HG03108 (cell line): ENCODE results near the gene ELF3.
A peak's percentile ranks its signal among the peaks of the same experiment; 100 is the strongest.
"Not testable (repeated sequence)": the region's sequence is repeated elsewhere in the genome, so short reads cannot be mapped to it uniquely, and the experiment has no call there.

Source experiments
- ATAC-seq: cut with Tn5 transposase; IDR thresholded peaks from one replicate; pipeline ENCODE4 v1.9.1; 2021; ENCODE audit warnings: moderate library complexity; ENCODE audit not compliant: unreplicated experiment

Gene ELF3

DNA sequence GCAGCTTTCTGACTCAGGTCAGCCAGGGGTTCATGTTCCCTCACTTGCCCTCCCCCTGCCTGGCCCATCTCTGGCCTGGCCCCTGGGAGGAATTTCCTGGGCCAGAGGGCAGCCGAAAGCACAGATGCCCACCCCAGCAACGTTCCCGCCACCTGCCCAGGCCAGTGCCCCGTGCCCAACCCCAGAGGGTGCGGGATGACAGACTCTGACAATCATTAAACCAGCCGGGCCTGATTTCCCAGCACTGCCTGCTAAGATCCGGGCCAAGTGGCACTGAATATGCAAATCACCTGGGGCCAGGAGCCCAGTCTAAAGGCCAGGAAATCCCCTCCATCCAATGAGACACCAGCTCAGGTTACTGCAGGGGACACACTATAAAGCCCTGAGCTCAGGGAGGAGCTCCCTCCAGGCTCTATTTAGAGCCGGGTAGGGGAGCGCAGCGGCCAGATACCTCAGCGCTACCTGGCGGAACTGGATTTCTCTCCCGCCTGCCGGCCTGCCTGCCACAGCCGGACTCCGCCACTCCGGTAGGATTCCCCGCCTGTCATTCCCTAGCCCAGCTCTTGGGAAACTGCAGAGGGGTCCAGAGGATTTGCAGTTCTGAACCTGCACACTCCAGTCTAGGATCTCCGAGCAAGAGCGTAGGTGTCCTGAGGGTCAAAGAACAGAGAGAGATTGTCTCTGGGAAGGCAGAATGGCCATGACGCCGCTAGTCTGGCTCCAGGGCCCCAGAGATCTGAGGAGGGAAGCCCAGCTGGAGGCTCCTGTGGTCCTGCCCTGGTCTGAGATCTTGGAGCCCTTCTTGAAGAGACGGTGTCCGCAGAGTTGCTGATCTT is at the start of gene ELF3:
Gene ELF3, plus strand, starts transcription at position 408 of the 836 bp plus-strand sequence. CDS start 550 bp downstream, outside the sequence.
- ATAC-seq = peak; percentile 88

DNA sequence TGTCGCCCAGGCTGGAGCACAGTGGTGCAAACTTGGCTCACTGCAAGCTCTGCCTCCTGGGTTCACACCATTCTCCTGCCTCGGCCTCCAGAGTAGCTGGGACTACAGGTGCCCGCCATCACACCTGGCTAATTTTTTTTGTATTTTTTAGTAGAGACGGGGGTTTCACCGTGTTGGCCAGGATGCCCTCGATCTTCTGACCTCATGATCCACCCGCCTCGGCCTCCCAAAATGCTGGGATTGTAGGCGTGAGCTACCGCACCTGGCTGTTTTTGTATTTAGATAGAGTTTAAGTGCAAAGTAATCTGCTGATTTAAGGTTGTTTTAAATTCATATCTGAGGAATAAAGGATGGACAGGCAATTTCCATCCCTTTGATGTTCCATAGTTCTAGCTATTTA is 48.0 kb upstream of the ELF3 start:
- ATAC-seq = not testable (repeated sequence)

DNA sequence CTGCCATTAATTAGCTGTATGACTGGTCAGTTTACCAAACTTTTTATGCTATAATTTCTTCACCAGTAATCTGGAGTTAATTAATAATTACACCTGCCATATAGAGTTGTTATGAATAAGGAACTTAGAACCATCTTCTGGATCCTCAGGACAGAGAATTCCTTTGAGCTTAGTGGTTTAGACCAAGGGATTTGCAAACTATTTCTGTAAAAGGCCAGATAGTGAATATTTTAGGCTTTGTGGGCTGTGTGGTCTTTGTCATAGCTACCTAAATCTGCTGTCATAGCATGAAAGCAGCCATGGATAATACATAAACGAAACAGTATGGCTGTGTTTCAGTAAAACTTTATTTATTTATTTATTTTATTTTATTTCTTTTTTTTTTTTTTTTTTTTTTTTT is 46.1 kb upstream of the ELF3 start:
- ATAC-seq = no peak

DNA sequence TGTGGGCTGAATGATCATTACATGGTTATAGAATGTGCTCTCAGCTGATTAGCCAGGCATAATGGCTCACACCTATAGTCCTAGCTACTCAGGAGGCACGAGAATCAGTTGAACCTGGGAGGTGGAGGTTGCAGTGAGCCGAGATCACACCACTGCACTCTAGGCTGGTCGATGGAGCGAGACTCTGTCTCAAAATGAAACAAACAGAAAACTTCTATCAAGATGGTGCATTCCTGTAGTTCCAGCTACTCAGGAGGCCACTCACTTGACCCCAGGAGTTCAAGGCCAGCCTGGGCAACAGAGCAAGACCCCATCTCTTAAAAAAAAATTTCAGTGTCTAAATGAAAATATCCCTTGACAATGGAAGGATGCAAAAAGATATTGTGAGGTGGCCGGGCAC is 44.2 kb upstream of the ELF3 start:
- no peak for ATAC-seq

DNA sequence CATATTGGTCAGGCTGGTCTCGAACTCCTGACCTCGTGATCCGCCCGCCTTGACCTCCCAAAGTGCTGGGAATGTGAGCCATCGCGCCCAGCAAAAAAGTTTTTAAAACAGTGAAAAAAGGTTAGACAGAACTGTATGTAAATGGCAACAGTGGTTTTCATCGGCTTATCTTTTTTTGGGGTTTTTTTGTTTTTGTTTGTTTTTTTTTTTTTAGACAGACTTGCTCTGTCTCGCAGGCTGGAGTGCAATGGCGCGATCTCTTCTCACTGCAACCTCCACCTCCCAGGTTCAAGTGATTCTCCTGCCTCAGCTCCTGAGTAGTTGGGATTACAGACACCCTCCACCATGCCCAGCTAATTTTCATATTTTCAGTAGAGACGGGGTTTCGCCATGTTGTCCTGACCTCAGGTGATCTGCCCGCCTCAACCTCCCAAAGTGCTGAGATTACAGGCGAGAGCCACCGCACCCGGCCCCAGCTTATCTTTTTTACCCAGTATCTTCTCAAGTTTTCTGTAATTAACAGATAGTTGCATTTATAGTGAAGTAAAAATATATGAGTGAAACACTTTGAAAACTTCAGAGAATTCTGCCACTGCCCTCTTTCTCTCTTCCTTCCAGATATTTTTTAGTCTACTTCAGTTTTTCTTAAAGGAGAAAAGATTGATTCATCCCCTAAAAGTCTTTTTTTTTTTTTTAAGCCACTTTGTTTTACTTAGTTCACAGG is 42.0 kb upstream of the ELF3 start:
- no peak for ATAC-seq

DNA sequence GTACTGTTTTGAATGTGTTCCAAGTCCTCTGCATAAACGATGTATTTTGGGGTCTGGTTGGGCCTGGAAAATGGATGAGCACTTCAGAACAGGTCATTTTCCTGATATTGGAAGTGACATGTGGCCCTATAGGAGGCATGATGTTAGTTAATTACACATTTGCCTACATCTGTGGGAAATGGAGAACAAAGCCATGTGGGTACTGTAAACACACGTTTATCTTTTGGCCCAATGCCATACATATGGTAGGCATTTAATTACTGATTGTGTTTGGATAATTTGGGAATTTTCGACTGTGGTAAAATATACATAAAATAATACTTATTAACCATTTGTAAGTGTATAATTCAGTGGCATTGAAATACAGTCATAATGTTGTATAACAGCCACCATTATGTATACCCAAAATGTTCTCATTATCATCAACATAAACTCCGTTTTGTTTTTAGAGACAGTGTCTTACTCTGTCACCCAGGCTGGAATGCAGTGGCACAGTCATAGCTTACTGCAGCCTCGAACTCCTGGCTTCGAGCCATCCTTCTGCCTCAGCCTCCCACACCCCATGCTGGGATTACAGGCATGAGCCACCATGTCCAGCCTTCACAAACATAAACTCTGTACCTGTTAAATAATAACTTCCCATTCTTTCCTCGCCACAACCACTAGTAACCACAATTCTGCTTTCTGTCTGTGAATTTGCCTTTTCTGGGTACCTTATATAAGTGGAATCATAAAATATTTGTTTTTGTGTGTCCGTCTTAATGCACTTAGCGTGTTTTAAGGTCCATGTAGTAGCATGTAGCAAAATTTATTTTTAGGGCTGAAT is 39.8 kb upstream of the ELF3 start:
- ATAC-seq = no peak

DNA sequence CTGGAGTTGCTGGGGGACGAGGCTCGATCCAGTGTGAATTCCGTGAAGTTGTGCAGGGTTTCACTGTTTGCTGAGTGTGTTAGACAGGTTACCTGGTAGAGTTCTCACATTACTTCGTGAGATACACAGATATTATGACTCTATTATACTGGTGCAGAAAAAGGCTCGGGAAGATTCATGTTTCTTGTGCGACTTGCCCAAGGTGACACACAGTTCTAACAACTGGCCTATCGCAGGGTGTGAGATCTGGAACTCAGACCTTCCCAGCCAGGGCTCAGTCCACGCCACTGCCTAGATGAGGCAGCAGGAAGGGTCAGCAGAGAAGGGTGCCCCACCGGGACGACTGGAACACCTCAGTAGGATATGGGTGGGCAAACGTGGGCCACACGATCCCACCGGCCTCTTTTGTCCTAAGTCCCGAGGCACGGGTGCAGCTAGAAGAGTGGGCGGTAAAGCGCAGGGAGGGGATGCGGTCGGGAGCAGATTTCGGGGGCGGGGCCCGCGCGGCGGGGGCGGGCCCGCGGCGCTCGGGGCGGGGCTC is 28.2 kb upstream of the ELF3 start:
- no peak for ATAC-seq

DNA sequence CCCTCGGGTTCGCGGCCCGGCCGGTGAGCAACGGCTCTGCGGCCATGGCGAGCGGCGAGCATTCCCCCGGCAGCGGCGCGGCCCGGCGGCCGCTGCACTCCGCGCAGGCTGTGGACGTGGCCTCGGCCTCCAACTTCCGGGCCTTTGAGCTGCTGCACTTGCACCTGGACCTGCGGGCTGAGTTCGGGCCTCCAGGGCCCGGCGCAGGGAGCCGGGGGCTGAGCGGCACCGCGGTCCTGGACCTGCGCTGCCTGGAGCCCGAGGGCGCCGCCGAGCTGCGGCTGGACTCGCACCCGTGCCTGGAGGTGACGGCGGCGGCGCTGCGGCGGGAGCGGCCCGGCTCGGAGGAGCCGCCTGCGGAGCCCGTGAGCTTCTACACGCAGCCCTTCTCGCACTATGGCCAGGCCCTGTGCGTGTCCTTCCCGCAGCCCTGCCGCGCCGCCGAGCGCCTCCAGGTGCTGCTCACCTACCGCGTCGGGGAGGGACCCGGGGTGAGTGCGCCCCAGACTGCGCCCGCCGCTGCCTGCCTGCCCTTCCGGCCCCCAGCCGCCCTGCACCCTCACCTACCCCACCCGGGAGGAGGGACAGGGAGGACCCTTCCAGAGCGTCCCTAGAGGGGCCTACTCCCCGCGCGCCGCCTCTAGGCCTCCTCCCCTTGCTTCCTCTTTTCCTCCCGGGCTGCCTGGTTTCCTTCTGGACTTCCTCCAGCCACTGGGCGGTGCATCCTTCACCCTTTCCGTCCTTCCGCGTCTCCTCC is 27.6 kb upstream of the ELF3 start, which contains the start of gene RNPEP:
Gene RNPEP, plus strand, starts transcription at position 26 of the 757 bp plus-strand sequence. Its CDS starts 19 bp downstream, at position 45.
- peak; percentile 74 for ATAC-seq

DNA sequence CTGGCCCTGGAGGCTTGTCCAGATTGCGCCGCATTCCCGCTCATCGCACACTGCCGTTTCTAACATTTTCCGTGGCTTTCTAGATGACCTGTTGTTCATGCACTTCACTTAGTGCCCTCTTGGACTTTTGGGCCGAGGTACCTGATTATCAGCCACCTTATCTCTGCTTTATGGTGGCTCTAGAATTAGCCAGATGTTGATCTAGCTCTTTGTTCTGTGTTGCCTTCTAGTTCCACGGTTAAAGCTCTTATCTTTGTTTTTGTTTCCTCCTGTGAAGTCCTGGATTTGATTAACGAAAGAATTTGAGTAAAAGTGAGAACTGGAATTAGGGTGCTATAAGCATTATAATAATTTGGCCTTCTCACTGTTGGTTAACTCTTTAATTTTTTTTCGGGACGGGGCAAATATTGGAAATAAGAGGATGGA is 27.0 kb upstream of the ELF3 start:
- ATAC-seq = no peak

DNA sequence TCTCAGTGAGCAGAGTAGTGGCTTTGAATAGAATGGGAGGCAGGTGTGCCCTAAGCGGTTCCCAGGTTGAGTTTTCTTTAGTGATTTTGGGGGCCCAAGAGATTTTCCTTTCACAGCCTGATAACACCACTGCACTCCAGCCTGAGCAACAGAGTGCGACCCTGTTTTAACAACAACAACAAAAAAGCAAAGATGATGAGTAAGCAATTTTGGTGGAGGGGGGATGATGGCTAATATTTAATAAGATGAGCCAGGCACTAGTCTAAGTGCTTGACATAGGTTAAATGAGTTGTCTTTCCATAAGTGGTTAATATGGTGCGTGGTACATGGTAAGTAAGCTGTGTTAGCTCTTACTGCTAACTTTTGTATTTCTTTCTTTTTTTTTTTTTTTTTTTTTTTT is 25.9 kb upstream of the ELF3 start:
- no peak for ATAC-seq

DNA sequence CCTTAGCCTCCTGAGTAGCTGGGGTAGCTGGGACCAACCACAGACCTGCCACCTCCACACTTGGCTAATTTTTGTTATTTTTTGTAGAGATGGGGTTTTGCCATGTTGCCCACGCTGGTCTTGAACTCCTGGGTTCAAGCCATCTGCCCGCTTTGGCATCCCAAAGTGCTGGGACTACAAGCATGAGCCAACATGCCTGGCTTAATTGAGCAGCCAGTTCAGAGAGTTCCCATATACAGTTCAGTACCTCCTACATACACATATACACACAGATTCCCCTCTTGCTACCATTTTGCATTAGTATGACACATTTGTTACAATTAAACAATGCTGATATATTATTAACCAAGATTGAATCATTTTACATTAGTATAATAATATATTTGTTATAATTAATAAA is 25.0 kb upstream of the ELF3 start:
- no peak for ATAC-seq

DNA sequence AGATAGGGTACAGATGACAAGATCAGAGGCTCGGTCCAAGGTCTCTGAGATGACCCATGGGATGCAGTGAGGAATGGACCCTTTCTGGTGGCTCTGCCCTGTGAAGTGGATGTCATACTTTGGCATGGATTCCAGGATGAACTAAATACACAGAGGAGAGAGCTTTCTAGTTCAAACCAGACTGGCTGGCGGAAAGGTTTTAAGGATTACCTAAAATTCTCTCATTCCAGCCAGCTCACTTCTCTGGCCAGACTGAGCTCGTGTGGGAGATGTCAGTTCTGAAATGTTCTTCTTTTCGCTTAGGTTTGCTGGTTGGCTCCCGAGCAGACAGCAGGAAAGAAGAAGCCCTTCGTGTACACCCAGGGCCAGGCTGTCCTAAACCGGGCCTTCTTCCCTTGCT is 21.8 kb upstream of the ELF3 start:
- ATAC-seq = no peak

DNA sequence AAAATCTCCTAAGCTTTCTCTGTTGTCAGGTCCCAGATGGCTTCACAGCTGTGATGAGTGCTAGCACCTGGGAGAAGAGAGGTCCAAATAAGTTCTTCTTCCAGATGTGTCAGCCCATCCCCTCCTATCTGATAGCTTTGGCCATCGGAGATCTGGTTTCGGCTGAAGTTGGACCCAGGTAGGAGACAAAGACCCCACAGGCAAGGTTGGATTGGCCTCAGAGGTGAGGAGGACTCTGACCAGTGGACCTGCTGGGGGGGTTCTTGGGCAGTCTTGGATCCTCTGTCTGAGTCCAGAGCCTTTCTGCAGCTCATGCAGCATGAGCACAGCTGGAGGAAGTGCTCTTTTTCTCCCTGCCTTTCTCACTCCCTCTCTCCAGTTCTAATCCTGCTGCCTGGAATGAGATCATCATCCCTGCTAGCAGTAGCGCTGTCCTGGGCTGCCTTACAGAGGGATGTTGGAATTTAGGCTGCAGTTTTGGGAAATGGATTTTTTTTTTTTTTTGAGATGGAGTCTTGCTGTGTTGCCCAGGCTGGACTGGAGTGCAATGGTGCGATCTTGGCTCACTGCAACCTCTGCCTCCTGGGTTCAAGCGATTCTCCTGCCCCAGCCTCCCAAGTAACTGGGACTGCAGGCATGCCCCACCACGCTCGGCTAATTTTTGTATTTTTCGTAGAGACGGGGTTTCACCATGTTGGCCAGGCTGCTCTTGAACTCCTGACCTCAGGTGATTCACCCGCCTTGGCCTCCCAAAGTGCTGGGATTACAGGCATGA is 20.8 kb upstream of the ELF3 start:
- no peak for ATAC-seq

DNA sequence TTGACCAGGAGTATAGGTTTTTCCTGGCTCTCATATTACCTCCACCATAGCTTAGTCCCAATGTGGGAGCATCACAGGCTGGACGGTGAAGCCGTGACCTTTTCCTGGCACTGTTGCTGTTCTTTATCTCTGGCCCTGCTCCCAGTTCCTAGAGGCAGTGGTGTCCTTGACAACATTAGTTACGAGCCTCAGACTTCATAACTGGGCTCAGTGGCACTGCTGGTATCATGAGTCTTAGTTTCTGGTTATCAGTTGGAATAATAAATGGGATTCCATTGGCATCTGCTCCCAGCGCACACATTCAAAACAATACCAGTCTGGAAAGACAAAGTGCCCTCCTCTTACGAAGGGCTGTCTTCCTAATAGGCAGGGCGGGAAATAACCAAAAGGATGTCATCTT is 20.0 kb upstream of the ELF3 start:
- no peak for ATAC-seq

DNA sequence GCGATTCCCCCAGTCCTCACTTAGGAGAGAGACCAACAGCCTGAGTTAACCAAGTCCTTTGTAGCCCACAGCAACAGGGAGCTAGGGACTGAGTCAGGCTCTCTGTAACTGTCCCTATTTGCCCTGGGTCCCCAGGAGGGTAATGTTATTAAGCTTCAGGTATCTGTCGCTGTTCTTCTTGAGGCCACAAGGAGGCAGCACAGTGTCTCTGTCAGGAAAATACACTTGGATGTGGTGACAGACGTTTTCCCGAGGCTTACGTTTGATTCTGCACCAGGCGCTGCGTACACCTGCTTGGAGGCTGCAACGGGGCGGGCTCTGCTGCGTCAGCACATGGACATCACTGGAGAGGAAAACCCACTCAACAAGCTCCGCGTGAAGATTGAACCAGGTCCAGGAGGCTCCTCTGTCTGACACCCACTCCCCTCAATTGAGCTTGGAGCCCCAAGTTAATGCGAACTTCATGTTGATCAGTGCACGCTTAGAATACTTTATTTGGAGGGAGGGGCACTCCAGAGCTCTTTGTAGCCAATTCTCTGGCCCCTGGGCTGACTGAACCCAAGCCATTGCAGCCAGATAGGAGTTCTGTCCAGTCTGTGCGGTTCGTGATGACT is 10.7 kb upstream of the ELF3 start:
- ATAC-seq = no peak

DNA sequence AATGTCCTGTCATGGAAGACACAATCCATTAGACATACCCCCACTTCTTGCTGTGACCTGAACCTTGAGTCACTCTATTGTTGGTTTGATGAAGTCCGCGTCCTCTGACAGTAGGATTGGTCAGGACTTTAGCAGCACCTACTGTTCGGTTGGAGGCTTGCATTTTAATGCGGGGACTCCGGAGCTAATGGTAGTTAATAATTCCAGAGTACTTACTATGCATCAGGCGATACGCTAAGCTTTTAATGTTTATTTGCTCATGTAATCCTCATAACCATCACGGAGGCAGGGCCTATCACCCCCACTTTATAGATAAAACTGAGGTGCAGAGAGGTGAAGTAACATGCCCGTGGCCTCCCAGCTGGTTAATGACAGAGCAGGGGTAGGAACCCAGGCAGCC is 7.9 kb upstream of the ELF3 start:
- no peak for ATAC-seq

DNA sequence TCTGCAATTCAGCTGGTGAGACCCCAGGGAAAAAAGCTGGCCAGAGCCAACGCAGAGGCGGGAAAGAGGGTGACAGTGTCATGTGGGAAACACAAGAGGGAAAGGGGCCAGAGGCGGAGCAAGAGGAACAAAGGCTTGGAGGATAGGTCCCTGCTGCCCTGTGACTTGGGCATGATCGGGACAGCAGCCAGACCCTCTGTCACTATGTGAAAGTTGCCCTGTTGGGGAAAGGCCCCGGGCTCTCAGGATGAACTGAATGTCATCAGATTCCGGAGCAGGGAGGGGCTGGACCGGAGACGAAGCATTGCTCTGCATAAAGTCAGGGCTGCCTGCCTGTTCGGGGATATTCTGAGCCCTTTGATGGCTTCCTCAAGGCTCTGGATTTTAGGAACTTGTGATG is 5.7 kb upstream of the ELF3 start:
- ATAC-seq = no peak

DNA sequence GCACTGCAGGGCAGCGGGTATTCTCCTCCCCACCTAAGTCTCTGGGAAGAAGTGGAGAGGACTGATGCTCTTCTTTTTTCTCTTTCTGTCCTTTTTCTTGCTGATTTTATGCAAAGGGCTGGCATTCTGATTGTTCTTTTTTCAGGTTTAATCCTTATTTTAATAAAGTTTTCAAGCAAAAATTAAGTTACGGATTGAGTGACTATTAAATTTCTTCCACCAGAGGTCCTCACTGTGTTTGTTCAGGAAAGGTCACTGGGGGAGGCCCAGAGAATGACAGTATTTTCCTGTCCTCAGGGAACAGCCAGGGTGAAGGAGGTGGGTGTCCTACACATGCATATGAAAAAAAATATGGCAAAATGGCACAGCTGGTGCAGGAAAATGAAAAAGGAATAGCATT is 4.4 kb upstream of the ELF3 start:
- no peak for ATAC-seq

DNA sequence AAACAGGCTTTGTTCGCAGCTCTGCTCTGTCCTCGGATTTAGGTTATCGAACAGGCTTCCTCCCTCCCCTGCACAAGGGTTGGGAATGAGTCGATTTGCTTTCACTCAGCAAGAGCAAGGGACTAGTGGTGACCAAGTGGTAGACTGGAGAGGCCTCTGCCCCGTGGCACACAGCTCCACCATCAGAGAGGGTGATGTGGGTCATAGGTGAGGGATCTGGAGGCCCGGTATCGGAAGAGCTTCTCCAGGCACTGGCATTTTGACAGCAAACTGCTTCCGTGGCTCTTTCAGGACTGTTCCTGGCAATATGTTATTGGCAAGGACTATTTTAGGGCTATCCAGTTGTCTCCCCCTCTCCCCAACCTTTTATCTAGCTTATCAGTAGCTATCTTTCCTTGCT is 3.1 kb upstream of the ELF3 start:
- ATAC-seq = no peak
